ENCODE data around the gene MIX23. TPM values are rescaled to one million over a fixed set of nuclear protein-coding genes. Genes with fewer than 3 reads are reported as not detected.
A peak's percentile ranks its signal among the peaks of the same experiment; 100 is the strongest.

MIX23 gene
- total RNA-seq (2022): 78.2 and 94.4 TPM in 2 replicates
- percentile 82 among the genes with signal in this experiment for Bru-seq, nascent RNA
- BruChase-seq, experiment 1, labeled RNA remaining after a 6-hour chase: percentile 73 among the genes with signal in this experiment
- BruChase-seq, experiment 2, labeled RNA remaining after a 2-hour chase: percentile 75 among the genes with signal in this experiment
- long read RNA-seq, transcript CCDC58-201 (5 exons, 720 nt): major isoform, 40 of 63 reads
- long read RNA-seq, partial matches to known transcripts: 3 of 63 reads
- long read RNA-seq, other reads (novel, unspliced or antisense): 14 of 63 reads

- intact Hi-C loops (cut with micrococcal nuclease): no loop called here
- Mint-ChIP-seq H3K27me3 (ENCODE audit: insufficient read depth, unreplicated experiment) (no peaks in the 10 kb centered on the region), H3K9me3 (ENCODE audit: unreplicated experiment) (no peaks in the 10 kb centered on the region), H3K4me3 (ENCODE audit: unreplicated experiment) (peak within 1 kb of the TSS; percentile 98), H3K36me3 (ENCODE audit: insufficient read depth, unreplicated experiment) (no peaks in the 10 kb centered on the region), H3K27ac (ENCODE audit: low read depth, unreplicated experiment) (peak within 1 kb of the TSS; percentile 97), H3K4me1 (ENCODE audit: insufficient read depth, unreplicated experiment) (peaks cover 22% of the 10 kb centered on the region)
- CTCF ChIA-PET: interaction anchor here (0.6 to 2.7 kb wide), 11 partner anchors 10 to 84 kb away, joined by 3 to 23 read pairs (median 4); no protein-coding TSS in a partner anchor
- no TSS peak for BruUV-seq (replicated peaks)
- TF ChIP-seq, protein P1, sequence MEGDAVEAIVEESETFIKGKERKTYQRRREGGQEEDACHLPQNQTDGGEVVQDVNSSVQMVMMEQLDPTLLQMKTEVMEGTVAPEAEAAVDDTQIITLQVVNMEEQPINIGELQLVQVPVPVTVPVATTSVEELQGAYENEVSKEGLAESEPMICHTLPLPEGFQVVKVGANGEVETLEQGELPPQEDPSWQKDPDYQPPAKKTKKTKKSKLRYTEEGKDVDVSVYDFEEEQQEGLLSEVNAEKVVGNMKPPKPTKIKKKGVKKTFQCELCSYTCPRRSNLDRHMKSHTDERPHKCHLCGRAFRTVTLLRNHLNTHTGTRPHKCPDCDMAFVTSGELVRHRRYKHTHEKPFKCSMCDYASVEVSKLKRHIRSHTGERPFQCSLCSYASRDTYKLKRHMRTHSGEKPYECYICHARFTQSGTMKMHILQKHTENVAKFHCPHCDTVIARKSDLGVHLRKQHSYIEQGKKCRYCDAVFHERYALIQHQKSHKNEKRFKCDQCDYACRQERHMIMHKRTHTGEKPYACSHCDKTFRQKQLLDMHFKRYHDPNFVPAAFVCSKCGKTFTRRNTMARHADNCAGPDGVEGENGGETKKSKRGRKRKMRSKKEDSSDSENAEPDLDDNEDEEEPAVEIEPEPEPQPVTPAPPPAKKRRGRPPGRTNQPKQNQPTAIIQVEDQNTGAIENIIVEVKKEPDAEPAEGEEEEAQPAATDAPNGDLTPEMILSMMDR (IDR thresholded peaks at IDR 0.05; ENCODE audit: unreplicated experiment): no peak
- POLR2A ChIA-PET: interaction anchor here (0.7 to 4.9 kb wide), 31 partner anchors 10 to 838 kb away, joined by 3 to 91 read pairs (median 6); partner anchors contain the start of genes CSTA, EAF2, HSPBAP1 and KPNA1
- peak; percentile 90 for DNase-seq (ENCODE audit: unreplicated experiment)
Observed at GRCh38 chr3:122382888-122383666, at the start of gene MIX23. MIX23 (minus strand) TSS chr3:122383231; CDS start chr3:122383224, 7 bp downstream.

DNA sequence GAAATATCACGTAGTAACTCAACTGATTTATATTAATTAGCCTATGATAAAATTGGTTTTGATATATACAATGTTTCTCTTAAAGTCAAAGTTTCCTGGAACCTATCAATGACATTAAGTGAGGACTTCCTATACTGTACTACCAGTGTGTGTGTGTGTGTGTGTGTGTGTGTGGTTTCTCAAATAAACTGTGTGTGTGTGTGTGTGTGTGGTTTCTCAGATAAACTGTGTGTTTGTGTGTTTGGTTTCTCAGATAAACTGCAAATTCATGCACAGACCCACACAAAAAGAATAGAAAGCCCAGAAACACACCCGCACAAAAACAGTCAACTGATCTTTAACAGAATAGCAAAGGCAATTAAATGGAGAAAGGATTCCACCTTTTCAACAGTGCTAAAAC, 47.3 kb upstream of the MIX23 start:
- TF ChIP-seq, protein P1 (IDR thresholded peaks at IDR 0.05; ENCODE audit: unreplicated experiment): no peak
- no peak overlapping the region for H3K27ac Mint-ChIP-seq (ENCODE audit: low read depth, unreplicated experiment)
- no peaks in the 10 kb centered on the region for H3K27me3 Mint-ChIP-seq (ENCODE audit: insufficient read depth, unreplicated experiment)
- POLR2A ChIA-PET: interaction anchor here (0.6 to 4.2 kb wide), 2 partner anchors 14 kb away, joined by 4 to 30 read pairs; partner anchors contain the start of gene WDR5B
- DNase-seq (ENCODE audit: unreplicated experiment): no peak
- H3K9me3 Mint-ChIP-seq (ENCODE audit: unreplicated experiment): no peaks in the 10 kb centered on the region
- intact Hi-C loops (cut with micrococcal nuclease): no loop called here
- no peak overlapping the region for H3K4me3 Mint-ChIP-seq (ENCODE audit: unreplicated experiment)
- no TSS peak for BruUV-seq (replicated peaks)
- peaks cover 8% of the 10 kb centered on the region for H3K4me1 Mint-ChIP-seq (ENCODE audit: insufficient read depth, unreplicated experiment)
- CTCF ChIA-PET: no interaction called here
- peaks cover 94% of the 10 kb centered on the region for H3K36me3 Mint-ChIP-seq (ENCODE audit: insufficient read depth, unreplicated experiment)

- BruUV-seq (replicated peaks): no TSS peak
- intact Hi-C loops (cut with micrococcal nuclease): no loop called here
- H3K4me3 Mint-ChIP-seq (ENCODE audit: unreplicated experiment): no peak overlapping the region
- POLR2A ChIA-PET: interaction anchor here (1.0 to 1.1 kb wide), 3 partner anchors 9 to 14 kb away, joined by 3 to 13 read pairs (median 4); partner anchors contain the start of gene WDR5B
- TF ChIP-seq, protein P1 (IDR thresholded peaks at IDR 0.05; ENCODE audit: unreplicated experiment): no peak
- CTCF ChIA-PET: interaction anchor here (1.7 kb wide), 1 partner anchor 35 kb away, joined by 6 read pairs; no protein-coding TSS in a partner anchor
- no peaks in the 10 kb centered on the region for H3K27me3 Mint-ChIP-seq (ENCODE audit: insufficient read depth, unreplicated experiment)
- H3K36me3 Mint-ChIP-seq (ENCODE audit: insufficient read depth, unreplicated experiment): peaks cover 92% of the 10 kb centered on the region
- H3K4me1 Mint-ChIP-seq (ENCODE audit: insufficient read depth, unreplicated experiment): peaks cover 8% of the 10 kb centered on the region
- peak overlapping the region; percentile 19 for H3K27ac Mint-ChIP-seq (ENCODE audit: low read depth, unreplicated experiment)
- DNase-seq (ENCODE audit: unreplicated experiment): no peak
- no peaks in the 10 kb centered on the region for H3K9me3 Mint-ChIP-seq (ENCODE audit: unreplicated experiment)
Observed at GRCh38 chr3:122427857-122428471, 44.9 kb upstream of the MIX23 start.
